H1 (cell line): ENCODE results near the gene DIPK1B. TPM values are rescaled to one million over a fixed set of nuclear protein-coding genes. Genes with fewer than 3 reads are reported as not detected.

Source experiments
- ATF2 ChIP-seq: IDR thresholded peaks from 2 replicates; pipeline ENCODE4 v1.6.1; 2012; ENCODE audit warnings: low read length, inconsistent platforms
- BCL11A ChIP-seq, 2 experiments: IDR thresholded peaks; one replicate each; pipeline ENCODE4 v1.6.1; 2011; ENCODE audit warnings: low read depth in 2 of 2, low read length in 2 of 2, mild to moderate bottlenecking in 2 of 2
- CBX8 ChIP-seq: fragments of 300-800, 300-1000 bp; sonication (generic); IDR thresholded peaks from 2 replicates; pipeline ENCODE4 v1.7.1; 2016; ENCODE audit warnings: low read depth, low read length, borderline replicate concordance
- CHD1 ChIP-seq: IDR thresholded peaks from 2 replicates; pipeline ENCODE4 v1.6.1; 2012; ENCODE audit warnings: low read depth, low read length, improper control_type of control experiment
- CTBP2 ChIP-seq: IDR thresholded peaks from 2 replicates; pipeline ENCODE4 v1.7.0; 2011; ENCODE audit warnings: borderline replicate concordance, mild to moderate bottlenecking, moderate library complexity, mixed read lengths, low read length; ENCODE audit not compliant: insufficient read depth, insufficient read length
- CTCF ChIP-seq, 3 experiments: IDR thresholded peaks; 1 replicate in 2 of 3; 2 replicates in 1 of 3; pipeline versions ENCODE4 v1.5.1 to v1.6.1; 2011; ENCODE audit warnings: low read length in 3 of 3, mild to moderate bottlenecking in 3 of 3, inconsistent platforms in 2 of 3, low read depth in 1 of 3, moderate library complexity in 1 of 3; ENCODE audit not compliant: insufficient read depth in 1 of 3; ENCODE audit errors: control extremely low read depth in 1 of 3
- EGR1 ChIP-seq: IDR thresholded peaks from 2 replicates; pipeline ENCODE4 v1.6.1; 2011; ENCODE audit warnings: low read depth, low read length, borderline replicate concordance
- EZH2 ChIP-seq: fragments of 200-600 bp; sonication (generic); IDR thresholded peaks from 2 replicates; pipeline ENCODE4 v1.7.1; 2012; ENCODE audit warnings: low read depth, mild to moderate bottlenecking, moderate library complexity, low read length, inconsistent platforms; ENCODE audit not compliant: severe bottlenecking
- HDAC6 ChIP-seq: IDR thresholded peaks from one replicate; pipeline ENCODE4 v1.7.1; 2012; ENCODE audit warnings: low read depth, mild to moderate bottlenecking, inconsistent platforms, low read length, moderate library complexity
- KDM1A ChIP-seq: fragments of 200-600, 300-600 bp; sonication (generic); IDR thresholded peaks from 2 replicates; pipeline ENCODE4 v1.7.1; 2016; ENCODE audit warnings: mild to moderate bottlenecking, low read length, borderline replicate concordance
- NRF1 ChIP-seq: IDR thresholded peaks from 2 replicates; pipeline ENCODE4 v1.6.1; 2011; ENCODE audit warnings: mild to moderate bottlenecking, low read depth, low read length, improper control_type of control experiment
- RXRA ChIP-seq: IDR thresholded peaks from 2 replicates; pipeline ENCODE4 v1.6.1; 2011; ENCODE audit warnings: low read depth, mild to moderate bottlenecking, low read length, moderate library complexity; ENCODE audit not compliant: insufficient read depth
- SIN3A ChIP-seq, 2 experiments: IDR thresholded peaks in 1 of 2; conservative IDR thresholded peaks in 1 of 2; 2 replicates each; pipeline ENCODE4 v1.6.1; 2011 to 2012; ENCODE audit warnings: low read length in 2 of 2, improper control_type of control experiment in 1 of 2, low read depth in 1 of 2, mild to moderate bottlenecking in 1 of 2
- SIRT6 ChIP-seq: IDR thresholded peaks from one replicate; pipeline ENCODE4 v1.7.1; 2012; ENCODE audit warnings: low read length, inconsistent platforms
- SP2 ChIP-seq: IDR thresholded peaks from 2 replicates; pipeline ENCODE4 v1.6.1; 2012; ENCODE audit warnings: mild to moderate bottlenecking, low read length, inconsistent platforms
- SP4 ChIP-seq: IDR thresholded peaks from 2 replicates; pipeline ENCODE4 v1.6.1; 2012; ENCODE audit warnings: low read length, inconsistent platforms
- SRF ChIP-seq: IDR thresholded peaks from 2 replicates; pipeline ENCODE4 v1.6.1; 2011; ENCODE audit warnings: mild to moderate bottlenecking, low read depth, low read length, moderate library complexity
- TAF7 ChIP-seq: optimal IDR thresholded peaks from 2 replicates; pipeline ENCODE3; 2011; ENCODE audit warnings: low read depth, mild to moderate bottlenecking, inconsistent platforms, low read length, moderate library complexity, borderline replicate concordance
- TCF12 ChIP-seq: IDR thresholded peaks from 2 replicates; pipeline ENCODE4 v1.6.1; 2011; ENCODE audit warnings: low read depth, mild to moderate bottlenecking, low read length
- TEAD4 ChIP-seq: IDR thresholded peaks from 2 replicates; pipeline ENCODE4 v1.6.1; 2012; ENCODE audit warnings: low read depth, low read length, inconsistent platforms, mixed read lengths
- polyA plus RNA-seq, 7 experiments: library from polyadenylated mRNA; depleted of rRNA in 3 of 7; stranded (reverse) in 5 of 7; unstranded in 2 of 7; fragments of >200 nt in 5 of 7; fragments of 200-250 nt in 2 of 7; gene quantifications; 1 replicate in 5 of 7; 2 replicates in 1 of 7; 4 replicates in 1 of 7; pipeline versions ENCODE4 v1.2.1 to v1.2.3, GENCODE V29; 2011 to 2013; ENCODE audit warnings: missing spikeins in 2 of 7, mixed read lengths in 2 of 7
- total RNA-seq: library from RNA; stranded (reverse); fragmentation: NEBNext Ultra II Directional; extraction: Animal tissue kit (Norgen Biotek cat#: 25700); gene quantifications from 2 replicates; pipeline ENCODE4 v1.2.1, GENCODE V29; 2021
- TF ChIP-seq, protein P1 (sequence below): IDR thresholded peaks from 2 replicates; pipeline ENCODE4 v1.6.1; 2012; ENCODE audit warnings: inconsistent platforms

DIPK1B gene
- total and polyA plus RNA-seq, 2 of the 8 experiments (the other 6 are each of a cell fraction or from before 2014, with no cell fraction given): 32.3 to 64.8 TPM

DNA sequence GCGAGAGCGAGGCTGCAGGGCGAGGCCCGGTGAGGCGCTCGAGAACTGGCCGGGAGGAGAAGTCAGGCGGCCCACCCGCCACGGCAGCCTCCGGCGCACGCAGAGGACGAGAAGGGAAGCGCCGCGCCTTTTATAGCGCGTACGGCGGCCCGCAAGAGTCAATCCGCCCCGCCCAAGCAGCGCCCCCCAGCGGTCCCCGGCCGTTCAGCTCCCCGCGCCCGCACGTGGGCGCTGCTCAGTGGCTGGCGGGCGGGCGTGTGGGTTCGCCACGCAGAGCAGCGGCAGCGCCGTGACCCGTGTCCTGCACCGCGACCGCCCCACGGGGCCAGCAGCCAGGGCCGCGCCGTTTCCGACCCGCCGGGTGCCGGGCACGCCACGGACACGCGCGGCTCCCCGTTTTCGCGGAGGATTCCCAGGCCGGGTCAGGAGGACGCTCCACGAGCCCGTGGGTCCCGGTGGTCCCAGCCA is 15.7 kb downstream of the DIPK1B start (continued):
- TF ChIP-seq SP4: no peak; the same call in 1 of the 2 replicates
- TF ChIP-seq ATF2: no peak
- 0 out of 2 replicates have a peak, but pooled peaks have one; percentile 35 for TF ChIP-seq TCF12
- peak in 2 of 3 experiments; percentile 79 to 96; a peak in 3 of 4 replicates for TF ChIP-seq CTCF (IDR thresholded peaks at IDR 0.05; ENCODE audit: control extremely low read depth in 1 of 3, insufficient read depth in 1 of 3, low read depth in 1 of 3, low read length in 3 of 3)
- TF ChIP-seq KDM1A: no peak
- TF ChIP-seq CHD1: no peak
- TF ChIP-seq, protein P1, sequence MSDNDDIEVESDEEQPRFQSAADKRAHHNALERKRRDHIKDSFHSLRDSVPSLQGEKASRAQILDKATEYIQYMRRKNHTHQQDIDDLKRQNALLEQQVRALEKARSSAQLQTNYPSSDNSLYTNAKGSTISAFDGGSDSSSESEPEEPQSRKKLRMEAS: peak; percentile 95
- TF ChIP-seq CTBP2: no peak
- no peak for TF ChIP-seq SIRT6
- TF ChIP-seq TEAD4: no peak
- no peak for TF ChIP-seq BCL11A (IDR thresholded peaks at IDR 0.05; ENCODE audit: low read depth in 2 of 2, low read length in 2 of 2)
- no peak for TF ChIP-seq EZH2
- TF ChIP-seq SP2: no peak
- TF ChIP-seq SIN3A (conservative IDR thresholded peaks at IDR 0.05 in 1 of 2, IDR thresholded peaks at IDR 0.05 in 1 of 2; ENCODE audit: low read depth in 1 of 2, low read length in 2 of 2): peak; percentile 66 to 87; a peak in 2 of 4 replicates
- TF ChIP-seq EGR1: no peak
- peak; percentile 96 for TF ChIP-seq TAF7
- no peak for TF ChIP-seq CBX8
- no peak for TF ChIP-seq RXRA
- TF ChIP-seq SRF: peak; percentile 81
- no peak for TF ChIP-seq NRF1
- TF ChIP-seq HDAC6: no peak
